ENCODE measurements around the gene SYTL3.

DNA sequence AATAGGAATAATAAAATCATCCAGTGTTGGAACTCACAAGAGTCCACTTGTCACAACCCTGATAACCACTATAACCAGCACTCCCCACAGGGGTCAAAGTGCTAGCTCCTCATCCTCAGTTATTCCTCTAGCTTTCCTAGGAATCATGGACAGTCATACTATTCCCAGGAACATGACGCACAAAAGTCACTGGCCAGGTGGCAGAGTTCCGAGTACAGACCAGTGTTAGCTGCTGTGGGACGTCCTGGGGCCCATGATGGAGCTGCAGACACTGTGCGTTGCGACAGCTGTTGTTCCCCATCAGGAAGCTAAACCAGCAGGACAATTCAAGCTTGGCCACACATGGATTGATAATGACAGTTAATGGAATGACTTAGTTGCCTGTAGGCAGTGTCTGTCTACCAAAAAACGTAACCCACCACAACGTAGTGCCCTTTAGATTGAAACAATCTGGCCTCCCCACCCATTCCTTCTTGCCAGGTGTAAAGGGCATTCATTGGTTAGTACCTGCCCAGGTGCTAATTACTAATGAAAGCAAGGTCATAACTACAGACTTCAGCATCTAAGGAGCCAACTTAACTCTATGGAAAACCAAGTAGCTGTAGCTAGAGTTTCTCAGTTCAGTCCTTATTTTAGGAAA is 151.9 kb downstream of the SYTL3 start:
- TF ChIP-seq, protein P1, sequence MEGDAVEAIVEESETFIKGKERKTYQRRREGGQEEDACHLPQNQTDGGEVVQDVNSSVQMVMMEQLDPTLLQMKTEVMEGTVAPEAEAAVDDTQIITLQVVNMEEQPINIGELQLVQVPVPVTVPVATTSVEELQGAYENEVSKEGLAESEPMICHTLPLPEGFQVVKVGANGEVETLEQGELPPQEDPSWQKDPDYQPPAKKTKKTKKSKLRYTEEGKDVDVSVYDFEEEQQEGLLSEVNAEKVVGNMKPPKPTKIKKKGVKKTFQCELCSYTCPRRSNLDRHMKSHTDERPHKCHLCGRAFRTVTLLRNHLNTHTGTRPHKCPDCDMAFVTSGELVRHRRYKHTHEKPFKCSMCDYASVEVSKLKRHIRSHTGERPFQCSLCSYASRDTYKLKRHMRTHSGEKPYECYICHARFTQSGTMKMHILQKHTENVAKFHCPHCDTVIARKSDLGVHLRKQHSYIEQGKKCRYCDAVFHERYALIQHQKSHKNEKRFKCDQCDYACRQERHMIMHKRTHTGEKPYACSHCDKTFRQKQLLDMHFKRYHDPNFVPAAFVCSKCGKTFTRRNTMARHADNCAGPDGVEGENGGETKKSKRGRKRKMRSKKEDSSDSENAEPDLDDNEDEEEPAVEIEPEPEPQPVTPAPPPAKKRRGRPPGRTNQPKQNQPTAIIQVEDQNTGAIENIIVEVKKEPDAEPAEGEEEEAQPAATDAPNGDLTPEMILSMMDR (IDR thresholded peaks at IDR 0.05): no peak
- TF ChIP-seq POLR2A (IDR thresholded peaks at IDR 0.05; ENCODE audit: low read depth) (no peak), POLR2AphosphoS5 (IDR thresholded peaks at IDR 0.05) (no peak)
